Lung (tissue), 16 donors: ENCODE data around the gene STEAP2. TPM values are rescaled to one million over a fixed set of nuclear protein-coding genes. Genes with fewer than 3 reads are reported as not detected.

Source experiments
- ATAC-seq: fragments of 200-7000 bp; cut with Tn5 transposase; one replicate; pipeline ENCODE4 v1.9.1; 2020; ENCODE audit warnings: moderate number of reproducible peaks; ENCODE audit not compliant: insufficient read depth, low FRiP score
- DNase-seq, 3 donors: peaks; one replicate each; pipeline ENCODE4 v3.0.0-alpha.2; 2013 to 2017
- H3K27ac ChIP-seq, 2 donors: one replicate each; pipeline ENCODE4 v1.5.1; 2013; ENCODE audit warnings: mild to moderate bottlenecking in 2 of 2, moderate library complexity in 2 of 2, control low read depth in 1 of 2, inconsistent platforms in 1 of 2, low read depth in 1 of 2, low read length in 1 of 2
- H3K27me3 ChIP-seq, 3 donors: one replicate each; pipeline ENCODE4 v1.5.1; 2013; ENCODE audit warnings: low read length in 2 of 3; ENCODE audit not compliant: control insufficient read depth in 3 of 3, insufficient read depth in 3 of 3
- H3K36me3 ChIP-seq, 4 donors: one replicate each; pipeline ENCODE4 v1.5.1; 2013; ENCODE audit warnings: low read length in 4 of 4, mild to moderate bottlenecking in 1 of 4, moderate library complexity in 1 of 4; ENCODE audit not compliant: control insufficient read depth in 4 of 4, insufficient read depth in 4 of 4
- H3K4me1 ChIP-seq, 5 donors: one replicate each; pipeline ENCODE4 v1.5.1; 2013; ENCODE audit warnings: low read length in 5 of 5, mild to moderate bottlenecking in 2 of 5, moderate library complexity in 1 of 5; ENCODE audit not compliant: control insufficient read depth in 5 of 5, insufficient read depth in 5 of 5
- H3K4me3 ChIP-seq: one replicate; pipeline ENCODE4 v1.5.1; 2013; ENCODE audit warnings: mild to moderate bottlenecking, control low read depth, moderate library complexity
- H3K9ac ChIP-seq, 2 donors: one replicate each; pipeline ENCODE4 v1.5.1; 2013; ENCODE audit warnings: low read length in 2 of 2, control low read depth in 1 of 2; ENCODE audit not compliant: insufficient read depth in 1 of 2
- H3K9me3 ChIP-seq, 4 donors: one replicate each; pipeline ENCODE4 v1.5.1; 2013; ENCODE audit warnings: low read length in 3 of 4, mild to moderate bottlenecking in 1 of 4, moderate library complexity in 1 of 4; ENCODE audit not compliant: control insufficient read depth in 4 of 4, insufficient read depth in 3 of 4
- CTCF ChIP-seq: IDR thresholded peaks from 2 replicates; pipeline ENCODE4 v1.5.1; 2012; ENCODE audit warnings: mild to moderate bottlenecking; ENCODE audit errors: control extremely low read depth, extremely low read depth
- WGBS, 2 donors: extraction: QIAGEN DNeasy Blood & Tissue Kit; methylation state at CpG; one replicate each; pipeline ENCODE4 v1.1.7; 2013; 5-methylcytosine and 5-hydroxymethylcytosine counted together
- long read RNA-seq, 5 donors: transcript quantifications; one replicate each; lab custom pipeline, GENCODE V29; 2026
- polyA plus RNA-seq, 2 donors: library from polyadenylated mRNA; stranded (reverse); fragments of 200-250 nt; gene quantifications; one replicate each; pipeline ENCODE4 v1.2.1, GENCODE V29; 2013
- total RNA-seq, 2 donors: library from RNA; depleted of rRNA in 1 of 2; stranded (reverse); fragments of >200 nt in 1 of 2; gene quantifications; one replicate each; pipeline ENCODE4 v1.2.1, GENCODE V29; 2014 to 2021
- donor health status: control.
- donor health status: control.
- donor health status: Bipolar disorder and iron deficiency.
- donor health status: healthy.
- donor health status: DM: yes; HTN: yes; CAD: no.

Gene STEAP2
- total RNA-seq = 10 to 100 TPM; 14.6 to 16.7 TPM
- polyA plus RNA-seq = 1 to 10 TPM; 5.3 to 7.8 TPM
- long read RNA-seq, donor 1, full-length matches to known transcripts = 1 of 1 reads
- long read RNA-seq, donor 1, partial matches to known transcripts = 0 of 1 reads
- long read RNA-seq, donor 1, other reads (novel, unspliced or antisense) = 0 of 1 reads
- long read RNA-seq, donor 2 = 0 reads
- long read RNA-seq, donor 3 = 0 reads
- long read RNA-seq, donor 4 = 0 reads
- long read RNA-seq, donor 5, partial matches to known transcripts = 26 of 26 reads
- long read RNA-seq, donor 5, other reads (novel, unspliced or antisense) = 0 of 26 reads

- no peak for TF ChIP-seq CTCF
- Histone ChIP-seq H3K4me3 (peak within 1 kb of the TSS; percentile 81), H3K4me1 (peaks cover 0 to 16% (median 5%) of the 10 kb centered on the region in 5 donors), H3K27me3 (no peaks in the 10 kb centered on the region), H3K27ac (peak within 1 kb of the TSS; percentile 36 to 91), H3K9me3 (peaks cover 0 to 2% (median 0%) of the 10 kb centered on the region in 4 donors), H3K9ac (peak within 1 kb of the TSS; percentile 44 to 81), H3K36me3 (no peaks in the 10 kb centered on the region)
- 1 to 2% methylated on average over 65 to 73 of the region's 73 CpGs for WGBS, 2 donors
- DNase-seq = peak; percentile 96
- ATAC-seq = peak; percentile 95
These were observed at the start of gene STEAP2 for GRCh38 chr7:90211391-90212148. STEAP2 (plus strand) TSS chr7:90211740; CDS start chr7:90225083, 13,343 bp downstream.

DNA sequence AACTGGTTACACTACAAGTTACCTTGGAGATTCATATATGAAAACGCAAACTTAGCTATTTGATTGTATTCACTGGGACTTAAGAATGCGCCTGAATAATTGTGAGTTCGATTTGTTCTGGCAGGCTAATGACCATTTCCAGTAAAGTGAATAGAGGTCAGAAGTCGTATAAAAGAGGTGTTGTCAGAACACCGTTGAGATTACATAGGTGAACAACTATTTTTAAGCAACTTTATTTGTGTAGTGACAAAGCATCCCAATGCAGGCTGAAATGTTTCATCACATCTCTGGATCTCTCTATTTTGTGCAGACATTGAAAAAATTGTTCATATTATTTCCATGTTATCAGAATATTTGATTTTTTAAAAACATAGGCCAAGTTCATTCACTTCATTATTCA lies 48.0 kb upstream of the STEAP2 start:
- Histone ChIP-seq H3K9me3 (peaks cover 0 to 2% (median 0%) of the 10 kb centered on the region in 4 donors), H3K9ac (no peak overlapping the region), H3K4me1 (no peaks in the 10 kb centered on the region), H3K4me3 (no peak overlapping the region), H3K27ac (no peak overlapping the region), H3K27me3 (no peaks in the 10 kb centered on the region), H3K36me3 (no peaks in the 10 kb centered on the region)
- ATAC-seq (no peak), DNase-seq (no peak)
- TF ChIP-seq CTCF = no peak
- 90 to 92% methylated on average over 5 of the region's 5 CpGs for WGBS, 2 donors

DNA sequence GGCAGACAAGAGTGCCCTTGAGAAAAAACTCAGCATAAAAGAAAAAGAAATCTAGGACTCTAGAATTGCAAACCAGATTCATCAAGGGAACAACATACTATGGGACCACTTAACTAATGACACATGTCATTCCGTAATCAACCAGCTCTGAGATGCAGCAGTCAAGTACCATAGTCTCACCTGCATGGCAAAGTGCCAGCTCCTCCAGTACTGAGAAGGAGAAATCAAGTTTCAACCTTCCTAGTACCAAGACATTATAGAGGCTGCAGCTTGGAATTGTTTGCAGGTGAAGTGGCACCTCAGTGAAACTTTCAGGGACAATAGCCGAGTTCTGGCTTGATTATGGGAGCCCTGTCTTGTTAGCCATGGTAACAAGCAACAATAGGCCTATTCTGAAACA lies 45.8 kb upstream of the STEAP2 start:
- Histone ChIP-seq H3K4me3 (no peak overlapping the region), H3K27ac (no peak overlapping the region), H3K27me3 (no peaks in the 10 kb centered on the region), H3K36me3 (no peaks in the 10 kb centered on the region), H3K4me1 (no peaks in the 10 kb centered on the region), H3K9ac (no peak overlapping the region), H3K9me3 (peaks cover 0 to 2% (median 0%) of the 10 kb centered on the region in 4 donors)
- no peak for TF ChIP-seq CTCF
- ATAC-seq (no peak), DNase-seq (peak; percentile 12 to 23 (median 20))
- WGBS, 2 donors = 68 to 81% methylated on average over 2 of the region's 2 CpGs
